ENCODE measurements around the gene RBFOX2.

RBFOX2 gene

DNA sequence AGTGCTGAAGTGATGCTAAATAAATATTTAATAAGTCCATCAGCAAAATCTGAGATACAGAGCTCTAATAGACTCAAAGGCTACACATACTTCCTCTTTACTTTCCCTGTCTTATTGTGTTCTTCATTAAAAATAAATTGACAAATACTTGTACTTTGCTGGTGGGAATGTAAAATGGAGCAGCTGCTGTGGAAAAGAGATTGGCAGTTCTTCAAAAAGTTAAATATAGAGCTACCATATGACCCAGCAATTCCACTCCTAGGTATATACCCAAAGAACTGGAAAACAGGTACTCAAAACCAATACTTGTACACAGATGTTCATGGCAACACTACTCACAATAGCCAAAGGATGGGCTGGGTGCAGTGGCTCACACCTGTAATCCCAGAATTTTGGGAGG lies 76.0 kb downstream of the RBFOX2 start:
- no peak overlapping the region for H3K56ac ChIP-seq (ENCODE audit: low read length)
- H3K79me1 ChIP-seq (ENCODE audit: low read length) = peaks cover 9% of the 10 kb centered on the region
- no peak overlapping the region for H3K9ac ChIP-seq (ENCODE audit: low read length)
- no peak overlapping the region for H4K5ac ChIP-seq (ENCODE audit: low read length)
- no peak overlapping the region for H3K18ac ChIP-seq (ENCODE audit: low read length)
- no peak overlapping the region for H3K23ac ChIP-seq (ENCODE audit: low read length)
- no peaks in the 10 kb centered on the region for H3K27me3 ChIP-seq (ENCODE audit: insufficient read depth, low read length, poor library complexity)
- no peak overlapping the region for H3K4me3 ChIP-seq (ENCODE audit: low read length)
- peaks cover 9% of the 10 kb centered on the region for H3K79me2 ChIP-seq (ENCODE audit: control insufficient read depth, insufficient read depth, low read length)
- H2BK120ac ChIP-seq (ENCODE audit: low read depth, low read length) = no peak overlapping the region
- H3K4me2 ChIP-seq (ENCODE audit: low read length) = no peak overlapping the region
- H3K27ac ChIP-seq (ENCODE audit: low read depth, low read length) = no peak overlapping the region
- no peak overlapping the region for H2BK15ac ChIP-seq (replicated peaks; ENCODE audit: low read depth)
- no peak overlapping the region for H4K8ac ChIP-seq (ENCODE audit: low read depth, low read length)
- H2BK5ac ChIP-seq (ENCODE audit: low read length) = no peak overlapping the region
- no peaks in the 10 kb centered on the region for H3K36me3 ChIP-seq (ENCODE audit: control insufficient read depth, insufficient read depth, low read length)
- H3K4me1 ChIP-seq (ENCODE audit: control insufficient read depth, low read depth, low read length) = no peaks in the 10 kb centered on the region
- H3K4ac ChIP-seq (ENCODE audit: low read depth, low read length) = no peak overlapping the region
- DNase-seq = no peak
- no peak overlapping the region for H2AK5ac ChIP-seq (ENCODE audit: low read length)

DNA sequence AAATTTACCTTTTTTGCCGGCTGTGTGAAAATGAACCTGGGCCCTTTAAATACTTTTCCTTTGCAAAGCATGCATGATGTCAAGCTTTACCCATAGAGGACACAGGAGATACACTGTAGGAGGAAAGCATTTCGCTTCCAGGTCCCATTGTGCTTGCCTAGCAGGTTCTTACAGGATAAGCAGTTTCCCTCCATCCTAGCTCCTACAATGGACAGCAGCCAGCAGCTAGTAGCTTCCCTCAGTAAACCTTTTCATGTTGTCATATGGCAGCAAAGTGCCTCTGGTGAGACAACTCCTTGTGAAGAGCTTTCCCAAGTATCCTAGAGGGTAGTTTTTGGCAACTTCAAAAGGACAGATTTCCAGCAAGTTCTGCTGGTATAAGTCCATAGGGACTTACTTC lies 78.4 kb downstream of the RBFOX2 start:
- no peak overlapping the region for H3K18ac ChIP-seq (ENCODE audit: low read length)
- no peak overlapping the region for H3K4ac ChIP-seq (ENCODE audit: low read depth, low read length)
- no peak overlapping the region for H3K4me3 ChIP-seq (ENCODE audit: low read length)
- no peak overlapping the region for H3K23ac ChIP-seq (ENCODE audit: low read length)
- H3K79me2 ChIP-seq (ENCODE audit: control insufficient read depth, insufficient read depth, low read length) = peaks cover 4% of the 10 kb centered on the region
- WGBS (ENCODE audit: extremely low coverage, insufficient coverage, low lambda C conversion rate) = no CpG with 5 or more reads among the region's 2 CpGs
- no peak overlapping the region for H4K5ac ChIP-seq (ENCODE audit: low read length)
- no peak overlapping the region for H2AK5ac ChIP-seq (ENCODE audit: low read length)
- H3K36me3 ChIP-seq (ENCODE audit: control insufficient read depth, insufficient read depth, low read length) = no peaks in the 10 kb centered on the region
- no peak overlapping the region for H4K8ac ChIP-seq (ENCODE audit: low read depth, low read length)
- no peak overlapping the region for H2BK15ac ChIP-seq (replicated peaks; ENCODE audit: low read depth)
- H2BK120ac ChIP-seq (ENCODE audit: low read depth, low read length) = no peak overlapping the region
- H2BK5ac ChIP-seq (ENCODE audit: low read length) = no peak overlapping the region
- H3K9ac ChIP-seq (ENCODE audit: low read length) = no peak overlapping the region
- H3K27me3 ChIP-seq (ENCODE audit: insufficient read depth, low read length, poor library complexity) = no peaks in the 10 kb centered on the region
- no peaks in the 10 kb centered on the region for H3K4me1 ChIP-seq (ENCODE audit: control insufficient read depth, low read depth, low read length)
- H3K4me2 ChIP-seq (ENCODE audit: low read length) = no peak overlapping the region
- peaks cover 5% of the 10 kb centered on the region for H3K79me1 ChIP-seq (ENCODE audit: low read length)
- DNase-seq = peak; percentile 60
- H3K56ac ChIP-seq (ENCODE audit: low read length) = no peak overlapping the region
- H3K27ac ChIP-seq (ENCODE audit: low read depth, low read length) = no peak overlapping the region

DNA sequence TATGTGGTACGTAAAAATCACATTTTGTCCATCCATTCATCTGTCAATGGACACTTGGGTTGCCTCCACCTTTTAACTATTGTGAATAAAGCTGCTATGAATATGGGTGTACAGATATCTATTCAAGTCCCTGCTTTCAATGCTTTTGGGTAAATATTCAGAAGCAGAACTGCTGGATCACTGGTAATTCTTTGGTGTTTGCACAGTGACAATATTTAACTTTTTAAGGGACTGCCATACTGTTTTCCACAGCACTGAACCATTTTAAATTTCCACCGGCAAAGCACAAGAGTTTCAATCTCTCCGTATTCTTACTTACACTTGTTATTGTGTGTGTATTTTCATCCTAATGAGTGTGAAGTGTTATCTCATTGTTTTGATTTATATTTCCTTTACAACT lies 79.4 kb downstream of the RBFOX2 start:
- Histone ChIP-seq H3K27ac (ENCODE audit: low read depth, low read length) (no peak overlapping the region), H3K4me1 (ENCODE audit: control insufficient read depth, low read depth, low read length) (no peaks in the 10 kb centered on the region), H3K4me2 (ENCODE audit: low read length) (no peak overlapping the region), H3K4ac (ENCODE audit: low read depth, low read length) (no peak overlapping the region), H3K23ac (ENCODE audit: low read length) (no peak overlapping the region), H3K79me1 (ENCODE audit: low read length) (peaks cover 5% of the 10 kb centered on the region), H3K27me3 (ENCODE audit: insufficient read depth, low read length, poor library complexity) (no peaks in the 10 kb centered on the region), H3K4me3 (ENCODE audit: low read length) (no peak overlapping the region), H4K8ac (ENCODE audit: low read depth, low read length) (no peak overlapping the region), H3K79me2 (ENCODE audit: control insufficient read depth, insufficient read depth, low read length) (peaks cover 2% of the 10 kb centered on the region), H2BK120ac (ENCODE audit: low read depth, low read length) (no peak overlapping the region), H4K5ac (ENCODE audit: low read length) (no peak overlapping the region), H2AK5ac (ENCODE audit: low read length) (no peak overlapping the region), H3K9ac (ENCODE audit: low read length) (no peak overlapping the region), H3K56ac (ENCODE audit: low read length) (no peak overlapping the region), H3K36me3 (ENCODE audit: control insufficient read depth, insufficient read depth, low read length) (no peaks in the 10 kb centered on the region), H3K18ac (ENCODE audit: low read length) (no peak overlapping the region), H2BK5ac (ENCODE audit: low read length) (no peak overlapping the region), H2BK15ac (replicated peaks; ENCODE audit: low read depth) (no peak overlapping the region)
- no CpG with 5 or more reads among the region's 3 CpGs for WGBS (ENCODE audit: extremely low coverage, insufficient coverage, low lambda C conversion rate)
- DNase-seq = no peak

DNA sequence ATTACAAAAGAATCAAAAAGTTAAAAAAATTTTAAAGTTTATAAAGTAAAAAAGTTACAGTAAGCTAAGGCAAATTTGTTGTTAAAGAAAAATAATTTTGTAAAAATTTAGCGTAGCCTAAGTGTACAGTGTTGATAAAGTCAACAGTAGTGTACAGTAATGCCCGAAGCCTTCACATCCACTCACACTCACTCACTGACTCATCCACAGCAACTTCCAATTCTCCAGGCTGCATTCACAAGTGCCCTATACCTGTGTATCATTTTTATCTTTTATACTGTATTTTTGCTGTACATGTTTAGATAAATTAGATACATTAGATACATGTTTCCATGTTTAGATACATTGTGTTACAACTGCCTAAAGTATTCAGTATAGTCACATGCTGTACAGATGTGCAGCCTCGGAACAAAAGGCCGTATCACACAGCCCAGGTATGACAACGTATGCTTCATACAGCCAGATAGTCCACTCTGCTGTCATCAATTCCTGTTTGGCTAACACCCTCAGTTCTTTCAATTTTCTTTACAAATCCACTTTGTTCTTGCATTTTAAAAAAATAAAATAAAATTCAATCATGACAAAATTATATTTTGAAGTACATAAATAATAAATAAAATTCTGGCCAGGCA lies 80.7 kb downstream of the RBFOX2 start:
- DNase-seq = no peak
- no peak overlapping the region for H4K8ac ChIP-seq (ENCODE audit: low read depth, low read length)
- H3K4ac ChIP-seq (ENCODE audit: low read depth, low read length) = no peak overlapping the region
- H3K27me3 ChIP-seq (ENCODE audit: insufficient read depth, low read length, poor library complexity) = no peaks in the 10 kb centered on the region
- no peak overlapping the region for H3K56ac ChIP-seq (ENCODE audit: low read length)
- H3K79me1 ChIP-seq (ENCODE audit: low read length) = peaks cover 4% of the 10 kb centered on the region
- peaks cover 2% of the 10 kb centered on the region for H3K79me2 ChIP-seq (ENCODE audit: control insufficient read depth, insufficient read depth, low read length)
- no peaks in the 10 kb centered on the region for H3K36me3 ChIP-seq (ENCODE audit: control insufficient read depth, insufficient read depth, low read length)
- H3K23ac ChIP-seq (ENCODE audit: low read length) = no peak overlapping the region
- WGBS (ENCODE audit: extremely low coverage, insufficient coverage, low lambda C conversion rate) = no CpG with 5 or more reads among the region's 5 CpGs
- no peak overlapping the region for H3K18ac ChIP-seq (ENCODE audit: low read length)
- H3K4me3 ChIP-seq (ENCODE audit: low read length) = no peak overlapping the region
- H4K5ac ChIP-seq (ENCODE audit: low read length) = no peak overlapping the region
- no peak overlapping the region for H2BK5ac ChIP-seq (ENCODE audit: low read length)
- no peaks in the 10 kb centered on the region for H3K4me1 ChIP-seq (ENCODE audit: control insufficient read depth, low read depth, low read length)
- H2BK120ac ChIP-seq (ENCODE audit: low read depth, low read length) = no peak overlapping the region
- H3K27ac ChIP-seq (ENCODE audit: low read depth, low read length) = no peak overlapping the region
- no peak overlapping the region for H3K9ac ChIP-seq (ENCODE audit: low read length)
- no peak overlapping the region for H3K4me2 ChIP-seq (ENCODE audit: low read length)
- no peak overlapping the region for H2AK5ac ChIP-seq (ENCODE audit: low read length)
- H2BK15ac ChIP-seq (replicated peaks; ENCODE audit: low read depth) = no peak overlapping the region

DNA sequence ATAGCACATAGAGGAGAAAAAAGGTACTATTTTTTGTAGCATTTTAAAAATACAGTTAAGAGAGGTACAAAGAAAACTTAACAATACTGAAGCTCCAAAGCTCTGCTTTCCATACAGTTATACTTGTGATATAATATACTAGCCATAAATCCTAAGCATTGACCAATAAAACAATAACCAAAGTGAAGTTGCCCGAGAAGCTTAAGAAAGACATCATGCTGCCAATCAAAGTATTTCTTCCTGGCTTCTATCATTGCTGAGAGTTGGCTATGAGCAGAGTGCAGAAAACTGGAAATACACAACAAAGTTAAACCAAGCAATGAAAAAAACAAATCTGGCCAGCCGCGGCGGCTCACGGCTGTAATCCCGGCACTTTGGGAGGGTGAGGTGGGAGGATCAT lies 84.2 kb downstream of the RBFOX2 start:
- no peak for DNase-seq
- H3K27me3 ChIP-seq (ENCODE audit: insufficient read depth, low read length, poor library complexity) = no peaks in the 10 kb centered on the region
- WGBS (ENCODE audit: extremely low coverage, insufficient coverage, low lambda C conversion rate) = no CpG with 5 or more reads among the region's 6 CpGs
- H3K4me3 ChIP-seq (ENCODE audit: low read length) = no peak overlapping the region
- H3K36me3 ChIP-seq (ENCODE audit: control insufficient read depth, insufficient read depth, low read length) = no peaks in the 10 kb centered on the region
- H4K5ac ChIP-seq (ENCODE audit: low read length) = no peak overlapping the region
- H3K4me1 ChIP-seq (ENCODE audit: control insufficient read depth, low read depth, low read length) = no peaks in the 10 kb centered on the region
- no peaks in the 10 kb centered on the region for H3K79me1 ChIP-seq (ENCODE audit: low read length)
- H2BK15ac ChIP-seq (replicated peaks; ENCODE audit: low read depth) = no peak overlapping the region
- H2BK120ac ChIP-seq (ENCODE audit: low read depth, low read length) = no peak overlapping the region
- no peak overlapping the region for H2AK5ac ChIP-seq (ENCODE audit: low read length)
- no peak overlapping the region for H3K4me2 ChIP-seq (ENCODE audit: low read length)
- H2BK5ac ChIP-seq (ENCODE audit: low read length) = no peak overlapping the region
- H3K9ac ChIP-seq (ENCODE audit: low read length) = no peak overlapping the region
- H3K23ac ChIP-seq (ENCODE audit: low read length) = no peak overlapping the region
- H3K4ac ChIP-seq (ENCODE audit: low read depth, low read length) = no peak overlapping the region
- no peak overlapping the region for H3K56ac ChIP-seq (ENCODE audit: low read length)
- H3K27ac ChIP-seq (ENCODE audit: low read depth, low read length) = no peak overlapping the region
- no peak overlapping the region for H4K8ac ChIP-seq (ENCODE audit: low read depth, low read length)
- peaks cover 2% of the 10 kb centered on the region for H3K79me2 ChIP-seq (ENCODE audit: control insufficient read depth, insufficient read depth, low read length)
- no peak overlapping the region for H3K18ac ChIP-seq (ENCODE audit: low read length)

DNA sequence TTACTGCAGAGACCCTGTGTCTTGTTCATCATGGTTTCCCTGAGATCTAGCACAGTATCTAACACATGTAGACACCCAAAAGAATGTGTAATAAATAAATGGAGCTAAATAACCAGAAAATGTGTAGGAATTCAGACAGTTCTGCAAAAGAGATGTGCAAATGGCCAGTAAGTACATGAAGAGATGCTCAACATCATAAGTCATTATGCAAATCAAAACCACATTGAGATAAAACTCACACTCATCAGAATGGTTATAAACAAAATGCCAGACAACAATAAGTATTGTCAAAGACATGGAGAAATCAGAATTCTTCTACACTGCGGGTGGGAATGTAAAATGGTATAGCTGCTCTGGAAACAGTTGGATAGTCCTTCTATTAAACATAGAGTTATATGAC lies 88.5 kb downstream of the RBFOX2 start:
- Histone ChIP-seq H3K18ac (ENCODE audit: low read length) (no peak overlapping the region), H3K4me2 (ENCODE audit: low read length) (no peak overlapping the region), H2BK120ac (ENCODE audit: low read depth, low read length) (no peak overlapping the region), H3K79me1 (ENCODE audit: low read length) (no peaks in the 10 kb centered on the region), H4K8ac (ENCODE audit: low read depth, low read length) (no peak overlapping the region), H3K4me3 (ENCODE audit: low read length) (no peak overlapping the region), H2BK15ac (replicated peaks; ENCODE audit: low read depth) (no peak overlapping the region), H3K4me1 (ENCODE audit: control insufficient read depth, low read depth, low read length) (no peaks in the 10 kb centered on the region), H3K27ac (ENCODE audit: low read depth, low read length) (no peak overlapping the region), H4K5ac (ENCODE audit: low read length) (no peak overlapping the region), H3K79me2 (ENCODE audit: control insufficient read depth, insufficient read depth, low read length) (peaks cover 1% of the 10 kb centered on the region), H3K36me3 (ENCODE audit: control insufficient read depth, insufficient read depth, low read length) (no peaks in the 10 kb centered on the region), H3K56ac (ENCODE audit: low read length) (no peak overlapping the region), H3K23ac (ENCODE audit: low read length) (no peak overlapping the region), H3K4ac (ENCODE audit: low read depth, low read length) (no peak overlapping the region), H3K9ac (ENCODE audit: low read length) (no peak overlapping the region), H2AK5ac (ENCODE audit: low read length) (no peak overlapping the region), H2BK5ac (ENCODE audit: low read length) (no peak overlapping the region), H3K27me3 (ENCODE audit: insufficient read depth, low read length, poor library complexity) (no peaks in the 10 kb centered on the region)
- WGBS (ENCODE audit: extremely low coverage, insufficient coverage, low lambda C conversion rate) = no CpG with 5 or more reads among the region's 1 CpG
- no peak for DNase-seq
